GM23338 (cell line): ENCODE results near the gene TTC9C. TPM values are rescaled to one million over a fixed set of nuclear protein-coding genes. Genes with fewer than 3 reads are reported as not detected.

Experiments used
- ATAC-seq: fragments of 200-7000 bp; cut with Tn5 transposase; 3 replicates; pipeline ENCODE4 v1.9.1; 2020
- DNase-seq: peaks from one replicate; pipeline ENCODE4 v3.0.0-alpha.2; 2015; ENCODE audit warnings: low spot score
- H2AFZ ChIP-seq: fragments of 200-600 bp; sonication (generic); 2 replicates; pipeline ENCODE4 v1.8.0; 2016; ENCODE audit warnings: antibody characterized with exemption, mild to moderate bottlenecking, moderate library complexity
- H3F3A ChIP-seq: fragments of 200-600 bp; sonication (generic); replicated peaks from 2 replicates; pipeline ENCODE4 v1.8.0; 2017; ENCODE audit warnings: antibody characterized with exemption, mixed run types, low read depth
- H3K27ac ChIP-seq: fragments of 200-600 bp; sonication (generic); 2 replicates; pipeline ENCODE4 v1.6.1; 2016; ENCODE audit warnings: low read depth
- H3K27me3 ChIP-seq: fragments of 200-600 bp; sonication (generic); 2 replicates; pipeline ENCODE4 v1.8.0; 2016; ENCODE audit warnings: mild to moderate bottlenecking, mixed run types, moderate library complexity; ENCODE audit not compliant: insufficient read depth
- H3K36me3 ChIP-seq: fragments of 200-600 bp; sonication (generic); 2 replicates; pipeline ENCODE4 v1.8.0; 2016; ENCODE audit warnings: mild to moderate bottlenecking; ENCODE audit not compliant: insufficient read depth
- H3K4me1 ChIP-seq: fragments of 200-600 bp; sonication (generic); 2 replicates; pipeline ENCODE4 v1.8.0; 2016; ENCODE audit warnings: mild to moderate bottlenecking, moderate library complexity; ENCODE audit not compliant: insufficient read depth
- H3K4me2 ChIP-seq: fragments of 200-600 bp; sonication (generic); 2 replicates; pipeline ENCODE4 v1.7.1; 2017; ENCODE audit warnings: mixed run types
- H3K4me3 ChIP-seq: fragments of 200-600 bp; sonication (generic); 2 replicates; pipeline ENCODE4 v1.6.1; 2016; ENCODE audit warnings: mixed run types
- H3K79me2 ChIP-seq: fragments of 200-600 bp; sonication (generic); replicated peaks from 2 replicates; pipeline ENCODE4 v1.8.0; 2017; ENCODE audit warnings: mild to moderate bottlenecking; ENCODE audit not compliant: insufficient read depth
- H3K9me2 ChIP-seq: fragments of 200-600 bp; sonication (generic); 2 replicates; pipeline ENCODE4 v1.8.0; 2017; ENCODE audit not compliant: insufficient read depth
- H4K20me1 ChIP-seq: fragments of 200-600 bp; sonication (generic); replicated peaks from 2 replicates; pipeline ENCODE4 v1.8.0; 2017; ENCODE audit warnings: mild to moderate bottlenecking; ENCODE audit not compliant: insufficient read depth
- H3K27ac Mint-ChIP-seq: 2 replicates; pipeline ENCODE4 v1.8.0; 2020; ENCODE audit warnings: inconsistent platforms, mild to moderate bottlenecking, moderate library complexity, mixed read lengths
- H3K27me3 Mint-ChIP-seq: 3 replicates; pipeline ENCODE4 v1.8.0; 2022; ENCODE audit warnings: low read depth, mild to moderate bottlenecking, moderate library complexity, mixed read lengths, inconsistent platforms; ENCODE audit not compliant: insufficient read depth, poor library complexity
- H3K36me3 Mint-ChIP-seq: 3 replicates; pipeline ENCODE4 v1.8.0; 2021; ENCODE audit warnings: low read depth, mild to moderate bottlenecking, inconsistent platforms, moderate library complexity, mixed read lengths
- H3K4me1 Mint-ChIP-seq: 3 replicates; pipeline ENCODE4 v1.8.0; 2020; ENCODE audit warnings: mild to moderate bottlenecking, inconsistent platforms, mixed read lengths
- H3K4me3 Mint-ChIP-seq: 3 replicates; pipeline ENCODE4 v1.8.0; 2021; ENCODE audit warnings: moderate library complexity, mild to moderate bottlenecking, inconsistent platforms, mixed read lengths
- H3K9me3 Mint-ChIP-seq: 3 replicates; pipeline ENCODE4 v1.8.0; 2020; ENCODE audit warnings: moderate library complexity, mild to moderate bottlenecking, inconsistent platforms, mixed read lengths
- CREB1 ChIP-seq: fragments of 250-450 bp; sonication (Bioruptor Pico); IDR thresholded peaks from 2 replicates; pipeline ENCODE4 v1.5.0; 2020; ENCODE audit warnings: low read depth, mild to moderate bottlenecking, moderate library complexity
- EZH2 ChIP-seq: fragments of 200-600 bp; sonication (generic); IDR thresholded peaks from one replicate; pipeline ENCODE4 v1.8.0; 2017; ENCODE audit warnings: antibody characterized with exemption, mild to moderate bottlenecking, low read depth; ENCODE audit not compliant: unreplicated experiment
- EZH2phosphoT487 ChIP-seq: fragments of 200-600 bp; sonication (generic); IDR thresholded peaks from one replicate; pipeline ENCODE4 v1.8.1; 2018; ENCODE audit warnings: antibody characterized with exemption; ENCODE audit not compliant: unreplicated experiment
- JUNB ChIP-seq: IDR thresholded peaks from one replicate; pipeline ENCODE4 v1.6.1; 2016; ENCODE audit warnings: antibody characterized with exemption; ENCODE audit not compliant: unreplicated experiment
- NANOG ChIP-seq: IDR thresholded peaks from 2 replicates; pipeline ENCODE4 v1.6.1; 2016; ENCODE audit warnings: antibody characterized with exemption, borderline replicate concordance
- POLR2AphosphoS5 ChIP-seq: IDR thresholded peaks from 2 replicates; pipeline ENCODE4 v1.6.1; 2016; ENCODE audit warnings: antibody characterized with exemption, low read depth
- STAT1 ChIP-seq: IDR thresholded peaks from one replicate; pipeline ENCODE4 v1.6.1; 2016; ENCODE audit warnings: antibody characterized with exemption; ENCODE audit not compliant: unreplicated experiment
- ZNF114 ChIP-seq: fragments of 250-450 bp; sonication (Bioruptor Pico); IDR thresholded peaks from 2 replicates; pipeline ENCODE4 v1.5.0; 2020; ENCODE audit warnings: mild to moderate bottlenecking, moderate library complexity
- ZNF331 ChIP-seq: fragments of 250-450 bp; sonication (Bioruptor Pico); IDR thresholded peaks from 2 replicates; pipeline ENCODE4 v1.5.0; 2020; ENCODE audit warnings: low read depth, mild to moderate bottlenecking, moderate library complexity
- polyA plus RNA-seq: library from polyadenylated mRNA; unstranded; fragments of >200 nt; fragmentation: Nextera tagmentation; extraction: Ambion mirVana; gene quantifications from 2 replicates; pipeline ENCODE4 v1.2.1, GENCODE V29; 2016
- total RNA-seq: library from RNA; depleted of rRNA; stranded (reverse); fragments of >200 nt; shearing (Covaris generic); gene quantifications from 2 replicates; pipeline ENCODE4 v1.2.3, GENCODE V29; 2014
- TF ChIP-seq, protein P1 (sequence below): IDR thresholded peaks from 2 replicates; pipeline ENCODE4 v1.6.1; 2016; ENCODE audit warnings: antibody characterized with exemption
- TF ChIP-seq, protein P2 (sequence below): fragments of 250-450 bp; sonication (Bioruptor Pico); IDR thresholded peaks from 2 replicates; pipeline ENCODE4 v1.5.0; 2020; ENCODE audit warnings: mild to moderate bottlenecking, moderate library complexity
- TF ChIP-seq, protein P3 (sequence below): IDR thresholded peaks from one replicate; pipeline ENCODE4 v1.6.1; 2018; ENCODE audit warnings: antibody characterized with exemption; ENCODE audit not compliant: unreplicated experiment
- TF ChIP-seq, protein P4 (sequence below), 2 experiments: fragments of 200-600 bp in 1 of 2; sonication (generic) in 1 of 2; conservative IDR thresholded peaks; 2 replicates each; pipeline versions ENCODE4 v1.5.1 to v1.6.1; 2016 to 2017; ENCODE audit warnings: antibody characterized with exemption in 2 of 2, low read depth in 2 of 2, mild to moderate bottlenecking in 2 of 2, moderate library complexity in 1 of 2

TTC9C gene
- total and polyA plus RNA-seq, 2 experiments from 2014 or later: 27.5 to 42.0 TPM

DNA sequence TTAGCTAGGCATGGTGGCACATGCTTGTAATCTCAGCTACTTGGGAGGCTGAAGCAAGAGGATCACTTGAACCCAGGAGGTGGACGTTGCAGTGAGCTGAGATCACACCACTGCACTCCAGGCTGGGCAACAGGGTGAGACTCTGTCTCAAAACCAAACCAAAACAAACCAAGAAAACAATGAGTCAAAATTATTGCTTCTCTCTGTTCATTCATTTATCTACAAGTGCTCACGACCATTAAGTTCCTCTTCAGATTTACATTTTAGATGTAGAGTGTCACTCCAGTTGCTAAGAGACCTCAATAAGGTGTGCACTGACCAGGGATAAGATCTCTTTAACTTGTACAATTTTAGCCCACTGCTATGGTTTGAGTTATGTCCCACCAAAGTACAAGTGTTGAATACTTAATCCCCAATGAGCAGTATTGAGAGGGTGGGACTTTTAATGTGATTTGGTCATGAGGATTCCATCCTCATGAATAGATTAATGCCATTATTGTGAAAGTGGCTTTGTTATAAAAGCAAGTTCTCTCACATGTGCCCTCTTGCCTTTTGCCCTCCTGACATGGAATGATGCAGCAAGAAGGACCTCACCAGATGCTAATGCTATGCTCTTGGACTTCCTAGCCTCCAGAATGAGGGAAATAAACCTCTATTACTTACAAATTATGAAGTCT, 8.8 kb upstream of the TTC9C start:
- ATAC-seq: no peak
- peaks cover 1% of the 10 kb centered on the region for H3K4me1 ChIP-seq
- peaks cover 42% of the 10 kb centered on the region for H4K20me1 ChIP-seq
- H3K79me2 ChIP-seq: peaks cover 57% of the 10 kb centered on the region
- no peak overlapping the region for H3K4me3 ChIP-seq
- TF ChIP-seq STAT1 (no peak), CREB1 (no peak), NANOG (no peak), JUNB (no peak), EZH2 (no peak), ZNF331 (no peak), ZNF114 (no peak), EZH2phosphoT487 (no peak), POLR2AphosphoS5 (no peak)
- TF ChIP-seq, protein P1, sequence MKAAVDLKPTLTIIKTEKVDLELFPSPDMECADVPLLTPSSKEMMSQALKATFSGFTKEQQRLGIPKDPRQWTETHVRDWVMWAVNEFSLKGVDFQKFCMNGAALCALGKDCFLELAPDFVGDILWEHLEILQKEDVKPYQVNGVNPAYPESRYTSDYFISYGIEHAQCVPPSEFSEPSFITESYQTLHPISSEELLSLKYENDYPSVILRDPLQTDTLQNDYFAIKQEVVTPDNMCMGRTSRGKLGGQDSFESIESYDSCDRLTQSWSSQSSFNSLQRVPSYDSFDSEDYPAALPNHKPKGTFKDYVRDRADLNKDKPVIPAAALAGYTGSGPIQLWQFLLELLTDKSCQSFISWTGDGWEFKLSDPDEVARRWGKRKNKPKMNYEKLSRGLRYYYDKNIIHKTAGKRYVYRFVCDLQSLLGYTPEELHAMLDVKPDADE: no peak
- TF ChIP-seq, protein P2, sequence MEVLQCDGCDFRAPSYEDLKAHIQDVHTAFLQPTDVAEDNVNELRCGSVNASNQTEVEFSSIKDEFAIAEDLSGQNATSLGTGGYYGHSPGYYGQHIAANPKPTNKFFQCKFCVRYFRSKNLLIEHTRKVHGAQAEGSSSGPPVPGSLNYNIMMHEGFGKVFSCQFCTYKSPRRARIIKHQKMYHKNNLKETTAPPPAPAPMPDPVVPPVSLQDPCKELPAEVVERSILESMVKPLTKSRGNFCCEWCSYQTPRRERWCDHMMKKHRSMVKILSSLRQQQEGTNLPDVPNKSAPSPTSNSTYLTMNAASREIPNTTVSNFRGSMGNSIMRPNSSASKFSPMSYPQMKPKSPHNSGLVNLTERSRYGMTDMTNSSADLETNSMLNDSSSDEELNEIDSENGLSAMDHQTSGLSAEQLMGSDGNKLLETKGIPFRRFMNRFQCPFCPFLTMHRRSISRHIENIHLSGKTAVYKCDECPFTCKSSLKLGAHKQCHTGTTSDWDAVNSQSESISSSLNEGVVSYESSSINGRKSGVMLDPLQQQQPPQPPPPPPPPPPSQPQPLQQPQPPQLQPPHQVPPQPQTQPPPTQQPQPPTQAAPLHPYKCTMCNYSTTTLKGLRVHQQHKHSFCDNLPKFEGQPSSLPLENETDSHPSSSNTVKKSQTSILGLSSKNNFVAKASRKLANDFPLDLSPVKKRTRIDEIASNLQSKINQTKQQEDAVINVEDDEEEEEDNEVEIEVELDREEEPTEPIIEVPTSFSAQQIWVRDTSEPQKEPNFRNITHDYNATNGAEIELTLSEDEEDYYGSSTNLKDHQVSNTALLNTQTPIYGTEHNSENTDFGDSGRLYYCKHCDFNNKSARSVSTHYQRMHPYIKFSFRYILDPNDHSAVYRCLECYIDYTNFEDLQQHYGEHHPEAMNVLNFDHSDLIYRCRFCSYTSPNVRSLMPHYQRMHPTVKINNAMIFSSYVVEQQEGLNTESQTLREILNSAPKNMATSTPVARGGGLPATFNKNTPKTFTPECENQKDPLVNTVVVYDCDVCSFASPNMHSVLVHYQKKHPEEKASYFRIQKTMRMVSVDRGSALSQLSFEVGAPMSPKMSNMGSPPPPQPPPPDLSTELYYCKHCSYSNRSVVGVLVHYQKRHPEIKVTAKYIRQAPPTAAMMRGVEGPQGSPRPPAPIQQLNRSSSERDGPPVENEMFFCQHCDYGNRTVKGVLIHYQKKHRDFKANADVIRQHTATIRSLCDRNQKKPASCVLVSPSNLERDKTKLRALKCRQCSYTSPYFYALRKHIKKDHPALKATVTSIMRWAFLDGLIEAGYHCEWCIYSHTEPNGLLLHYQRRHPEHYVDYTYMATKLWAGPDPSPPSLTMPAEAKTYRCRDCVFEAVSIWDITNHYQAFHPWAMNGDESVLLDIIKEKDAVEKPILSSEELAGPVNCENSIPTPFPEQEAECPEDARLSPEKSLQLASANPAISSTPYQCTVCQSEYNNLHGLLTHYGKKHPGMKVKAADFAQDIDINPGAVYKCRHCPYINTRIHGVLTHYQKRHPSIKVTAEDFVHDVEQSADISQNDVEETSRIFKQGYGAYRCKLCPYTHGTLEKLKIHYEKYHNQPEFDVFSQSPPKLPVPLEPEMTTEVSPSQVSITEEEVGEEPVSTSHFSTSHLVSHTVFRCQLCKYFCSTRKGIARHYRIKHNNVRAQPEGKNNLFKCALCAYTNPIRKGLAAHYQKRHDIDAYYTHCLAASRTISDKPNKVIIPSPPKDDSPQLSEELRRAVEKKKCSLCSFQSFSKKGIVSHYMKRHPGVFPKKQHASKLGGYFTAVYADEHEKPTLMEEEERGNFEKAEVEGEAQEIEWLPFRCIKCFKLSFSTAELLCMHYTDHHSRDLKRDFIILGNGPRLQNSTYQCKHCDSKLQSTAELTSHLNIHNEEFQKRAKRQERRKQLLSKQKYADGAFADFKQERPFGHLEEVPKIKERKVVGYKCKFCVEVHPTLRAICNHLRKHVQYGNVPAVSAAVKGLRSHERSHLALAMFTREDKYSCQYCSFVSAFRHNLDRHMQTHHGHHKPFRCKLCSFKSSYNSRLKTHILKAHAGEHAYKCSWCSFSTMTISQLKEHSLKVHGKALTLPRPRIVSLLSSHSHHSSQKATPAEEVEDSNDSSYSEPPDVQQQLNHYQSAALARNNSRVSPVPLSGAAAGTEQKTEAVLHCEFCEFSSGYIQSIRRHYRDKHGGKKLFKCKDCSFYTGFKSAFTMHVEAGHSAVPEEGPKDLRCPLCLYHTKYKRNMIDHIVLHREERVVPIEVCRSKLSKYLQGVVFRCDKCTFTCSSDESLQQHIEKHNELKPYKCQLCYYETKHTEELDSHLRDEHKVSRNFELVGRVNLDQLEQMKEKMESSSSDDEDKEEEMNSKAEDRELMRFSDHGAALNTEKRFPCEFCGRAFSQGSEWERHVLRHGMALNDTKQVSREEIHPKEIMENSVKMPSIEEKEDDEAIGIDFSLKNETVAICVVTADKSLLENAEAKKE (CRISPR knock-in tag): no peak
- TF ChIP-seq, protein P3, sequence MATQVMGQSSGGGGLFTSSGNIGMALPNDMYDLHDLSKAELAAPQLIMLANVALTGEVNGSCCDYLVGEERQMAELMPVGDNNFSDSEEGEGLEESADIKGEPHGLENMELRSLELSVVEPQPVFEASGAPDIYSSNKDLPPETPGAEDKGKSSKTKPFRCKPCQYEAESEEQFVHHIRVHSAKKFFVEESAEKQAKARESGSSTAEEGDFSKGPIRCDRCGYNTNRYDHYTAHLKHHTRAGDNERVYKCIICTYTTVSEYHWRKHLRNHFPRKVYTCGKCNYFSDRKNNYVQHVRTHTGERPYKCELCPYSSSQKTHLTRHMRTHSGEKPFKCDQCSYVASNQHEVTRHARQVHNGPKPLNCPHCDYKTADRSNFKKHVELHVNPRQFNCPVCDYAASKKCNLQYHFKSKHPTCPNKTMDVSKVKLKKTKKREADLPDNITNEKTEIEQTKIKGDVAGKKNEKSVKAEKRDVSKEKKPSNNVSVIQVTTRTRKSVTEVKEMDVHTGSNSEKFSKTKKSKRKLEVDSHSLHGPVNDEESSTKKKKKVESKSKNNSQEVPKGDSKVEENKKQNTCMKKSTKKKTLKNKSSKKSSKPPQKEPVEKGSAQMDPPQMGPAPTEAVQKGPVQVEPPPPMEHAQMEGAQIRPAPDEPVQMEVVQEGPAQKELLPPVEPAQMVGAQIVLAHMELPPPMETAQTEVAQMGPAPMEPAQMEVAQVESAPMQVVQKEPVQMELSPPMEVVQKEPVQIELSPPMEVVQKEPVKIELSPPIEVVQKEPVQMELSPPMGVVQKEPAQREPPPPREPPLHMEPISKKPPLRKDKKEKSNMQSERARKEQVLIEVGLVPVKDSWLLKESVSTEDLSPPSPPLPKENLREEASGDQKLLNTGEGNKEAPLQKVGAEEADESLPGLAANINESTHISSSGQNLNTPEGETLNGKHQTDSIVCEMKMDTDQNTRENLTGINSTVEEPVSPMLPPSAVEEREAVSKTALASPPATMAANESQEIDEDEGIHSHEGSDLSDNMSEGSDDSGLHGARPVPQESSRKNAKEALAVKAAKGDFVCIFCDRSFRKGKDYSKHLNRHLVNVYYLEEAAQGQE: no peak
- TF ChIP-seq, protein P4, sequence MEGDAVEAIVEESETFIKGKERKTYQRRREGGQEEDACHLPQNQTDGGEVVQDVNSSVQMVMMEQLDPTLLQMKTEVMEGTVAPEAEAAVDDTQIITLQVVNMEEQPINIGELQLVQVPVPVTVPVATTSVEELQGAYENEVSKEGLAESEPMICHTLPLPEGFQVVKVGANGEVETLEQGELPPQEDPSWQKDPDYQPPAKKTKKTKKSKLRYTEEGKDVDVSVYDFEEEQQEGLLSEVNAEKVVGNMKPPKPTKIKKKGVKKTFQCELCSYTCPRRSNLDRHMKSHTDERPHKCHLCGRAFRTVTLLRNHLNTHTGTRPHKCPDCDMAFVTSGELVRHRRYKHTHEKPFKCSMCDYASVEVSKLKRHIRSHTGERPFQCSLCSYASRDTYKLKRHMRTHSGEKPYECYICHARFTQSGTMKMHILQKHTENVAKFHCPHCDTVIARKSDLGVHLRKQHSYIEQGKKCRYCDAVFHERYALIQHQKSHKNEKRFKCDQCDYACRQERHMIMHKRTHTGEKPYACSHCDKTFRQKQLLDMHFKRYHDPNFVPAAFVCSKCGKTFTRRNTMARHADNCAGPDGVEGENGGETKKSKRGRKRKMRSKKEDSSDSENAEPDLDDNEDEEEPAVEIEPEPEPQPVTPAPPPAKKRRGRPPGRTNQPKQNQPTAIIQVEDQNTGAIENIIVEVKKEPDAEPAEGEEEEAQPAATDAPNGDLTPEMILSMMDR (conservative IDR thresholded peaks at IDR 0.05; ENCODE audit: low read depth in 2 of 2): no peak
- no peaks in the 10 kb centered on the region for H3K9me2 ChIP-seq
- Mint-ChIP-seq H3K4me3 (no peak overlapping the region; the same call in 2 of the 3 replicates), H3K9me3 (no peaks in the 10 kb centered on the region), H3K27me3 (peaks cover 2% of the 10 kb centered on the region), H3K27ac (no peak overlapping the region), H3K36me3 (peaks cover 98% of the 10 kb centered on the region), H3K4me1 (peaks cover 35% of the 10 kb centered on the region)
- H3F3A ChIP-seq: peaks cover 63% of the 10 kb centered on the region
- no peak for DNase-seq
- H3K36me3 ChIP-seq: peaks cover 91% of the 10 kb centered on the region
- H2AFZ ChIP-seq: no peak overlapping the region
- no peak overlapping the region for H3K4me2 ChIP-seq
- no peaks in the 10 kb centered on the region for H3K27me3 ChIP-seq
- no peak overlapping the region for H3K27ac ChIP-seq
